Activated CD4-positive, alpha-beta T cell treated with anti-CD3 and anti-CD28 coated beads, Interleukin-2, amount 10 ng/mL, durations not matched to agents 7 days and 5 days (primary cell): ENCODE results near the gene PTPRR. TPM values are rescaled to one million over a fixed set of nuclear protein-coding genes. Genes with fewer than 3 reads are reported as not detected.

Experiments used
- CTCF ChIA-PET: fragments of 350-600 bp; sonication (Branson Sonifier 250); formaldehyde crosslinking; loops from one replicate; lab custom pipeline; 2021; ENCODE audit warnings: antibody characterized with exemption; lab: Charles Lee
- POLR2A ChIA-PET: fragments of 350-600 bp; sonication (Branson Sonifier 250); formaldehyde crosslinking; loops from one replicate; lab custom pipeline; 2021; ENCODE audit warnings: antibody characterized with exemption; lab: Charles Lee
- DNase-seq: peaks from one replicate; pipeline ENCODE4 v3.0.0-alpha.2; 2020
- H3K27ac Mint-ChIP-seq: one replicate; pipeline ENCODE4 v1.8.0; 2021; ENCODE audit warnings: mild to moderate bottlenecking, moderate library complexity, mixed read lengths
- H3K27me3 Mint-ChIP-seq: one replicate; pipeline ENCODE4 v1.8.0; 2021; ENCODE audit warnings: mixed read lengths
- H3K36me3 Mint-ChIP-seq: one replicate; pipeline ENCODE4 v1.8.0; 2021; ENCODE audit warnings: low read depth, mixed read lengths
- H3K4me1 Mint-ChIP-seq: one replicate; pipeline ENCODE4 v1.8.0; 2021; ENCODE audit warnings: mixed read lengths
- H3K4me3 Mint-ChIP-seq: one replicate; pipeline ENCODE4 v1.8.0; 2021; ENCODE audit warnings: mild to moderate bottlenecking, moderate library complexity, mixed read lengths
- H3K9me3 Mint-ChIP-seq: one replicate; pipeline ENCODE4 v1.8.0; 2021; ENCODE audit warnings: mixed read lengths
- total RNA-seq, 2 experiments: library from RNA; stranded (reverse); gene quantifications; one replicate each; pipeline ENCODE4 v1.2.3, GENCODE V29; 2021

PTPRR gene
- total RNA-seq, 2 experiments from 2014 or later = not detected

DNA sequence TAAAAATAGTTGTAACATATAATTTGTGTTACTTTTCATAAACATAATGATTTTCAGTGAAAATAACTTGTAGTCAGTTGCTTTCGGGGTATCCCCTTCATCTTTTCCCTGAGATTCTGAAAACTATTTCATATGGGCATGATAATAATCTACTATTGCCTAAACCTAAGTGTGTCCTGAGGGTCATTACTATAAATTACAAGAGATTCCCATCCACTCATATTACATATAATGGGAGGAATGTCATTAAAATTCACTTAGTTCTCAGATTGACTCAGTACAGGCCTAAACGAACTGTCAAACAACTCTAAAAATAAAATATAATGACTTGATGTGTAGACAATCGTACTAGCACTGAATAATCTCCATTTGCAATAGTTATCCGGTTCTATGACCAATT is 72.7 kb downstream of the PTPRR start:
- DNase-seq = no peak
- no peaks in the 10 kb centered on the region for H3K27me3 Mint-ChIP-seq
- H3K4me1 Mint-ChIP-seq = no peaks in the 10 kb centered on the region
- ChIA-PET CTCF (no interaction called here), POLR2A (no interaction called here)
- no peak overlapping the region for H3K4me3 Mint-ChIP-seq
- no peak overlapping the region for H3K27ac Mint-ChIP-seq
- no peaks in the 10 kb centered on the region for H3K9me3 Mint-ChIP-seq
- no peaks in the 10 kb centered on the region for H3K36me3 Mint-ChIP-seq

DNA sequence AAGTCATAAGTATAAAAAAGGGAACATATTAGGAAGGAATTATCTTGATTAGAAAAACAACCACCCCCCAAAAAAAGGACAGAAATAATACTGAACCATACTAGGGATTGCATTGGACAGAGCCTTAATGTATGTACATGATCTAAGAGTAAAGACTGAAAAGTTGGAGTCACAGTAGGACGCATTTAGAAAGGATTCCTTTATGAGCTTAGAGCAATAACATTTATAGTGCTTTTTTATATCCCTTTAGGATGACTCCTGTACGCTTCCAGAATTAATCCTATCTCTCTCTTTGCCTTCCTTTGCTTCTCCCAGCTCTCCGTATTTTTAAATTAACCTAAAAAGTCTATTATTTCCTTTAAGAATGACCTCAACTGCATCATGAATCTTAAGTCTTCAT is 75.3 kb downstream of the PTPRR start:
- Mint-ChIP-seq H3K27me3 (no peaks in the 10 kb centered on the region), H3K27ac (no peak overlapping the region), H3K4me3 (no peak overlapping the region), H3K4me1 (no peaks in the 10 kb centered on the region), H3K36me3 (no peaks in the 10 kb centered on the region), H3K9me3 (no peaks in the 10 kb centered on the region)
- CTCF ChIA-PET = no interaction called here
- POLR2A ChIA-PET = no interaction called here
- DNase-seq = no peak

DNA sequence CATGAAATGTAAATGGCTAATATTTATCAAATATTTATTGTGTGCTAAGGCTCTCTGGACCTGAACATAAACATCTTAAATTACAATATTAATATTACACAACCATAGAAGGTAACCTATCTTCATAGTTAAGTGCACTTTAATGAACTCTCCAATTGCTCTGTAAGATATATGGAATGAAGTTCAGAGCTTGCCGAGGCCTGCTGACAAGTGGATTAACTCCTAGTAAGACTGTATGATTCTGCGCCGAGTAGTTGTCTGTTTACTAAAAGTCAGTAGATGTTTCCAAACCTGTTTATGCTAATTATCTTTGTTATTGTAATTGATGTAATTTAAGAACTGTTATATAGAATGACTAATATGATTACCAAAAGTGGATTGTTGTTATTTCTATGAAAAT is 77.2 kb downstream of the PTPRR start:
- Mint-ChIP-seq H3K27ac (no peak overlapping the region), H3K27me3 (no peaks in the 10 kb centered on the region), H3K9me3 (no peaks in the 10 kb centered on the region), H3K4me1 (no peaks in the 10 kb centered on the region), H3K4me3 (no peak overlapping the region), H3K36me3 (no peaks in the 10 kb centered on the region)
- ChIA-PET POLR2A (no interaction called here), CTCF (no interaction called here)
- no peak for DNase-seq

DNA sequence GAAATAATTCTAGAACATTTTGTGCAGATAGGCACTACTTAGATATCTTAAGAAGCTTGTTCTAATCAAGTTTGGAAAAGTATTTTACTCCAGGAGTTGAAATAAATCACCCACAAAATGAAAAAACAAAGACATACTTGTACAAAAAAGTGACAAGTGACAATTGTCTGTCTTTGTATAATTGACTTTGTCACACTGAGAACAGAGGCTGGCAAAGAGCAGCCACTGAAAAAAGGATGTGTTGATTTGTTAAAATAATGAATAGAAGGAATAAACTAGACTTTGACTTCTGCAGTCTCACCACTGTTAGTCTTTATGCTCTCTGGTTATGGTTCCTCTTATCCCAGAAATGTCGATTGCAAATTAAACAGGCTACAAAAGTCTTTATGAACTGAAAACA is 77.6 kb downstream of the PTPRR start:
- POLR2A ChIA-PET = no interaction called here
- no peaks in the 10 kb centered on the region for H3K36me3 Mint-ChIP-seq
- CTCF ChIA-PET = no interaction called here
- no peak overlapping the region for H3K4me3 Mint-ChIP-seq
- H3K27ac Mint-ChIP-seq = no peak overlapping the region
- no peaks in the 10 kb centered on the region for H3K4me1 Mint-ChIP-seq
- no peak for DNase-seq
- H3K27me3 Mint-ChIP-seq = no peaks in the 10 kb centered on the region
- H3K9me3 Mint-ChIP-seq = no peaks in the 10 kb centered on the region

DNA sequence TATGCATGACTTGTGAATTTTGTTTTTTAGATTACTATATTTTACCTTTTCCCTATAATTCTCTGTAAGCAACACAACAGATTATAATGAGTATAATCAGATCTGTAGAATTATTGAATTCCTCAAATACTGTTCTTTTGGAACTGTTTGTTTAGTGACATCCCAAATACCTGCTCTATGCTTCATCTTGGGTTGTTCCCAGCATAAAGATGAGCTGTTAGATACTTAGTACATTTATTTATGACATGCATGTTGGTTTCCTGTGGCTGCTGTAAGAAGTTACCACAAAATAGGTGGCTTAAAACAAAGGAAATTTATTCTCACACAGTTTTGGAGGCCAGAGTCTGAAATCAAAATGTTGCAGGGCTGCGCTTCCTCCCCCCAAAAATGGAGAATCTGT is 78.4 kb downstream of the PTPRR start:
- Mint-ChIP-seq H3K27me3 (no peaks in the 10 kb centered on the region), H3K27ac (no peak overlapping the region), H3K4me1 (no peaks in the 10 kb centered on the region), H3K9me3 (no peaks in the 10 kb centered on the region), H3K36me3 (no peaks in the 10 kb centered on the region), H3K4me3 (no peak overlapping the region)
- no peak for DNase-seq
- ChIA-PET POLR2A (no interaction called here), CTCF (no interaction called here)

DNA sequence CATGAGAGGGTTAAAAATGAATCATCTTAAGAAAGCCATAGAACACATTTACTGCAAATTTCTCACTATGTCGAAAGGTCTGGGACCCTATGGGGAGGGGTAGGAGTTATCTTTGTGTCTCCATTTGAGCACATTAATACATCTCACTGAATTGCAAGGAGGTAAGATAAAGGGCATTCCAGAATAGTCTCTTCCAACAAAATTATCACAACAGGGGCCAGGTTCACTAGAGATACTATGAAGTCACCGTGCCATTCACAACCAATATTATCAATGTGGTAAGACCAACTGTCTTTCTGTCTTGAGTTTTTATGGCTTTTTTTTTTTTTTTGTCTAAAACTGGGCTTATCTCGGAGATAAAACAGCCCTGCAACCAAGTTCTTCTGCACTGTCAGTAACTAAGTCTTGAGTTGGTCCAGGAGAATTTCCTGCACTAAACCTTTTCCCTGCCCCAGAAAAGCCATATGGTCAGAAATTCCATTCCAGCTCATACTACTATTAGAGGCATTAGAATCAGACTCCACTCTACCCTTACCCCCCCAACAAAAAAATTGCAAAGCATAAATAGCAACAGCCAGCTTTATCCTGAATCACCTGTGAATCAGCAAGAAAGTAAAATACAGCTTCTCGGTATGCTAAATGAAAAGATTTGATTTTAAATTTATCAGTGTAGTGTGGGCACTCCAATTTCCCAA is 79.7 kb downstream of the PTPRR start:
- CTCF ChIA-PET = no interaction called here
- no peak for DNase-seq
- no peaks in the 10 kb centered on the region for H3K27me3 Mint-ChIP-seq
- no peaks in the 10 kb centered on the region for H3K36me3 Mint-ChIP-seq
- no peaks in the 10 kb centered on the region for H3K4me1 Mint-ChIP-seq
- no peaks in the 10 kb centered on the region for H3K9me3 Mint-ChIP-seq
- POLR2A ChIA-PET = no interaction called here
- no peak overlapping the region for H3K27ac Mint-ChIP-seq
- H3K4me3 Mint-ChIP-seq = no peak overlapping the region

DNA sequence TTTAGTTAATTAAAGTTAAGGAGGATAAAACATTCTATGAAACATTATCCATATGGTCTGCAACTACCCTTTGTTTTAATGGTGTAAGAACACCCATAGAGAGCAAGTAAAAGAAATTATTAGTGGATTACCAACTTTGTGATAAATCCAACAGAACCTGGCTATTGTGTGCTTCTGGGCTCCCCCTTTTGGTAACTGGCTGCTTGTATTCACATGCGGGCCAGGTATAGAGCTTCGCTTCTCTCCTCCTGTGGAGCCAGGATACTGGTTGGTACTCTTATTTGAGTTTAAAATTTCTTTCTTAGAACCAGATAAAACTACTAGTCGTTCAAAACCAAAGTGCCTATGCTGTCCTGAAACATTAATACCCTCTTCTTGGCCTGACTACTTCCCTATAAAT is 81.0 kb downstream of the PTPRR start:
- no peak overlapping the region for H3K27ac Mint-ChIP-seq
- ChIA-PET CTCF (no interaction called here), POLR2A (no interaction called here)
- H3K36me3 Mint-ChIP-seq = no peaks in the 10 kb centered on the region
- no peaks in the 10 kb centered on the region for H3K27me3 Mint-ChIP-seq
- no peak for DNase-seq
- H3K4me1 Mint-ChIP-seq = no peaks in the 10 kb centered on the region
- no peaks in the 10 kb centered on the region for H3K9me3 Mint-ChIP-seq
- H3K4me3 Mint-ChIP-seq = no peak overlapping the region

DNA sequence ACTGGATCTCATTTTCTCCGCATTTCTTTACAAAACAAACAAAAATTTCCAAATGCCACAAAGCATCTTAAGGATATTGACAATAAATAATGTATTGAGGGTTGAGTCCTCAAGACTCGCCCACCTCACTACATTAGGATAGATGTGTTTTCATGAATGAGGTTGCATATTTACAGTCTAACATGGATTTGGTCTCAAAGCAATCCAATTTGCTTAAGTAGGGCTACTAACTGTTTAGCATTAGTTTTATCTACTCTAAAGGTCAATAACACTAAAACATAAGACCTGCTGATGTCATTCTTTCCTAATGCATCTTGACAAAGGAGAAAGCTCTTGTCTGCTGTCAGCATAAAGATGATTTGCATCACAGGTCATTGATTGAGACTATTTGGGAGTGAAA is 82.4 kb downstream of the PTPRR start:
- Mint-ChIP-seq H3K36me3 (no peaks in the 10 kb centered on the region), H3K4me1 (no peaks in the 10 kb centered on the region), H3K27ac (no peak overlapping the region), H3K4me3 (no peak overlapping the region), H3K9me3 (no peaks in the 10 kb centered on the region), H3K27me3 (no peaks in the 10 kb centered on the region)
- CTCF ChIA-PET = no interaction called here
- DNase-seq = no peak
- POLR2A ChIA-PET = no interaction called here

DNA sequence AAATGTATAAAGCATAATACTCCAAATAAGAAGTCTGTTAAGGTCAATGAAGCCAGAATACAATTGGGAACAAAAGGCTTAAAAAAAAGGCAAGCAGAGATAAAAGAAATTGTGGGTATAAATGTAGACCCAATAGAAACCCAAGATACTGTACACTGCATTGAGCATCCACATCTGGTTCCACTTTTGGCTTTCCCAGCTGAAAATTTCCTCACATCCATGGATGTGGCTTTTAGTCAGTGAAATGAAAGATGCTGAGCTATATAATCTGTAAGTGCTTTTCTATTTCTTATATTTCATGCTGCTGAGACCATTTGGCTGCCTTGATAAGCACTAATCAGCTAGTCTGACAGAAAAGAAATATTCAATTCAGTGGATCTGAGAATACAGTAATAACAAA is 83.5 kb downstream of the PTPRR start:
- no peaks in the 10 kb centered on the region for H3K27me3 Mint-ChIP-seq
- no peak overlapping the region for H3K4me3 Mint-ChIP-seq
- H3K27ac Mint-ChIP-seq = no peak overlapping the region
- H3K9me3 Mint-ChIP-seq = no peaks in the 10 kb centered on the region
- DNase-seq = no peak
- H3K36me3 Mint-ChIP-seq = no peaks in the 10 kb centered on the region
- ChIA-PET CTCF (no interaction called here), POLR2A (no interaction called here)
- no peaks in the 10 kb centered on the region for H3K4me1 Mint-ChIP-seq

DNA sequence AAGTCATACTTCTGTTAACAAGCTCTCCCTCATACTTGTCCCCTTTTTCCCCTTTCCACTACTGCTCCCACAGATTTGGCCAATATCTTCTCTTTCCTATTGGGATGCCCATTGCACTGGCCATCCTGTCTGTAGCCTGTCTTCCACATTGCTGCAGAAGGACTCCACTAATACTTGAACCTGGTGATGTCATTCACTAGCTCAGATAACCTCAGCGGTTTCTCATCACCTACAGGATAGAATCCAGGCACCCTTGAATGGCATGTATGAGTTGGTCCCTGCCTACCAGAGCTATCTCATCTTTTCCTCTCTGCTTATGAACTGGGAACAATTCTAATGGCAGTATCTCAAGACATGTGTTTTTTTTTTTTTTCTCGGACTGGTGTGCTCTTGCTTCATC is 84.6 kb downstream of the PTPRR start:
- H3K4me3 Mint-ChIP-seq = no peak overlapping the region
- no peaks in the 10 kb centered on the region for H3K27me3 Mint-ChIP-seq
- DNase-seq = no peak
- CTCF ChIA-PET = interaction anchor here (0.6 kb wide), 1 partner anchor 75 kb away, joined by 3 read pairs; no protein-coding TSS in a partner anchor
- POLR2A ChIA-PET = no interaction called here
- no peaks in the 10 kb centered on the region for H3K9me3 Mint-ChIP-seq
- H3K36me3 Mint-ChIP-seq = no peaks in the 10 kb centered on the region
- H3K4me1 Mint-ChIP-seq = no peaks in the 10 kb centered on the region
- H3K27ac Mint-ChIP-seq = no peak overlapping the region

DNA sequence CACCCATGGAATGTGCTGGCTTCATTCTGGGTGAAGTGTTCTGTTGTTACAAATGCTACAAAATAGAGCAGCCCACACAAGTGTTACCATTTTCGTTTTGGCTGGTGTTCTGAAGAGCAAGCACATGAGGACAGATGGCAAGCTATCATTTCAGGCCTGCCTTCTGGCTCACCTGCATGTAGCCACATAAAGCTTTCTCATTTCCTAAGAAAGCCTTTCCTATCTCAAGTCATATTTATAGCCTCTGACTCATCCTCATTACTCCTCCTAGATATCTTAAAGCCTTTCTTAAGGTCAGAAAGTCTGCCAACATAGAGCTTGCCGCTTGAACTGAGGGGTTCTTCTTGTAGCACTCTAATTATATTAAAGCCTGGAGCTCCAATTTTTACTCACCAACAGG is 89.0 kb downstream of the PTPRR start:
- Mint-ChIP-seq H3K4me1 (no peaks in the 10 kb centered on the region), H3K36me3 (no peaks in the 10 kb centered on the region), H3K27me3 (no peaks in the 10 kb centered on the region), H3K4me3 (no peak overlapping the region), H3K9me3 (no peaks in the 10 kb centered on the region), H3K27ac (no peak overlapping the region)
- ChIA-PET CTCF (no interaction called here), POLR2A (no interaction called here)
- no peak for DNase-seq

DNA sequence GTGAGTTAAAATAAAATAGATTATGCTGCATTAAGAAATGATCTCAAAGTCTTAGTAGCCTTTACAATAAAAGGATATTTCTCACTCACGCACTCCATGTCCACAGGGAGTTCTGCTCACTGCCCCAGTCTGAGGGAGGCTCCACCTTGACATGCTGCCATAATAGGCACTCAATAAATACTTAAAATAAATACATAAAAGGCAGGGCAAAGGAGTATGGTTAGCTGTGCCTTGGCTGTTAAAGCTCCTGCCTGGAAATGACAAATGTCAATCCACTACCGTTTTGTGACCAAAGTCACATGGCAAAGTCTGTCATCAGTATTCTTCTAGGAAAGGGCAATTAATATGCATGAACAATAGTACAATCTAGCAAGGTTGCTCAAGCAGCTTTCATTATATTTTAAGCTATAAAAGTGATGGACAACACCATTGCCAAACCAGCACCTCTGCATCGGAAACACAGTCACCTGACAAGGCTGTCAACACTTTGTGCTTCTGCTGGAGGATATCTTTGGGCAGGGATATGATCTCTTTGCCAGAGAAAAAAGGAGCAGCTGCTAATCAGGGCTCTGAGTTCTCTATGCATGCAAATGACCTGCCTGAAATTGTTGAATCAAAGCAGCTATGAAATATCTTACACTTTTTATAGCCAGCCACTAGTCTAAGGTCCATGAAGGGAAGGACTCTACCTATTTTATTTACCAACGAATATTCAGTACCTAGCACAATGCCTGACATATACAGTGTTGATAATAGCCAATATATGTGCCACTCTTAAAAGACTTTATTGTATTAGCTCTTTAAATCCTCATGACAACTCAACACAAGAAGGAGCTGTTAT is 90.1 kb downstream of the PTPRR start:
- no peaks in the 10 kb centered on the region for H3K27me3 Mint-ChIP-seq
- POLR2A ChIA-PET = no interaction called here
- H3K4me3 Mint-ChIP-seq = no peak overlapping the region
- no peaks in the 10 kb centered on the region for H3K9me3 Mint-ChIP-seq
- no peak overlapping the region for H3K27ac Mint-ChIP-seq
- H3K4me1 Mint-ChIP-seq = no peaks in the 10 kb centered on the region
- CTCF ChIA-PET = no interaction called here
- no peak for DNase-seq
- no peaks in the 10 kb centered on the region for H3K36me3 Mint-ChIP-seq

DNA sequence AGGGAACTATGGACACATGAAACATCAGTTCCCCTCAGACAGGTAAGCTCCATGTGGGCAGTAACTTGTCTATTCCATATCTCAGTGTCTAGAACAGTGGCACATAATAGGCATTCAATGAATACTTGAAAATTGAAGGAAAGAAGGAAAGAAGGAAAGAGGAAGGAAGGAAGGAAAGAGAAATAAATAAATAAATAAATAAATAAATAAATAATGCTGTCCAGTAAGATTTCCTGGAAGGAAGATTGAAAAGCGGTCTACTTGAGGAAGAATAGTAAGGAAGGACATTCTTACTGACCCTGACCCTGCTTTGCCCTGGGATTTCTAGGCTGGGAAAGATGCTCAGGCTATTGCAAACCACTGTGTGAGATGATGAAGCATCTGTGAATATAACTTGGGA is 91.5 kb downstream of the PTPRR start:
- CTCF ChIA-PET = no interaction called here
- Mint-ChIP-seq H3K4me1 (no peaks in the 10 kb centered on the region), H3K36me3 (no peaks in the 10 kb centered on the region), H3K27ac (no peak overlapping the region), H3K27me3 (no peaks in the 10 kb centered on the region), H3K9me3 (no peaks in the 10 kb centered on the region), H3K4me3 (no peak overlapping the region)
- POLR2A ChIA-PET = no interaction called here
- no peak for DNase-seq

DNA sequence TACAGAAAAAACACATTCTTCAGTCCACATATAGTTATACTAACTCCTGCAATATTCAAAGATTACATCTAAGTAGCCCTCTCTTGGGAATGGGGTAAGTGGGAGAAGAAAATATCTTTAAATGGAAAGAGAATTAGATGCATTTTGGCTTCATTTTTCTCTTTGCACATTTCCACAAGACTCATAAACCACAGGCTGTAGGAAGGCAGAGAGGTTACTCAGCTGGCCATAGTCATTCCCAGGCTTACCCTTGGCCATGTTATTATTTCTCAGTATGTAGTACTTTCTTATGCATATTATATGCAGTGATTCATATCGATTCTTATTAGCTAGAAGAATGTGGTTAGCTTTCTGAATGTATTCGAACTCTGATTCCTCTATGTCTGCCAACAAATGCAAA is 92.2 kb downstream of the PTPRR start:
- H3K36me3 Mint-ChIP-seq = no peaks in the 10 kb centered on the region
- H3K4me3 Mint-ChIP-seq = no peak overlapping the region
- DNase-seq = no peak
- no peaks in the 10 kb centered on the region for H3K27me3 Mint-ChIP-seq
- no peak overlapping the region for H3K27ac Mint-ChIP-seq
- H3K4me1 Mint-ChIP-seq = no peaks in the 10 kb centered on the region
- H3K9me3 Mint-ChIP-seq = no peaks in the 10 kb centered on the region
- ChIA-PET CTCF (no interaction called here), POLR2A (no interaction called here)
